Thyroid gland (tissue), 4 donors: ENCODE results near the gene AMIGO1.

ENCODE experiments used
- CTCF ChIP-seq, 6 experiments: fragments of 200-600 bp in 3 of 6; fragments of 450-650 bp in 3 of 6; sonication (generic) in 3 of 6; IDR thresholded peaks; one replicate each; pipeline ENCODE4 v1.5.1; 2016 to 2019; ENCODE audit warnings: antibody characterized with exemption in 6 of 6, mild to moderate bottlenecking in 2 of 6, inconsistent platforms in 1 of 6, moderate library complexity in 1 of 6
- POLR2A ChIP-seq, 2 donors: fragments of 450-650 bp; IDR thresholded peaks; one replicate each; pipeline ENCODE4 v1.6.1; 2017; ENCODE audit warnings: antibody characterized with exemption in 2 of 2, mild to moderate bottlenecking in 2 of 2, moderate library complexity in 1 of 2

GRCh38 chr1:109457819-109458218, 51.7 kb downstream of the AMIGO1 start:
- TF ChIP-seq CTCF (IDR thresholded peaks at IDR 0.05) (no peak), POLR2A (IDR thresholded peaks at IDR 0.05) (no peak)
